Measurements from ENCODE around the gene ZCCHC24.

ZCCHC24 gene

DNA sequence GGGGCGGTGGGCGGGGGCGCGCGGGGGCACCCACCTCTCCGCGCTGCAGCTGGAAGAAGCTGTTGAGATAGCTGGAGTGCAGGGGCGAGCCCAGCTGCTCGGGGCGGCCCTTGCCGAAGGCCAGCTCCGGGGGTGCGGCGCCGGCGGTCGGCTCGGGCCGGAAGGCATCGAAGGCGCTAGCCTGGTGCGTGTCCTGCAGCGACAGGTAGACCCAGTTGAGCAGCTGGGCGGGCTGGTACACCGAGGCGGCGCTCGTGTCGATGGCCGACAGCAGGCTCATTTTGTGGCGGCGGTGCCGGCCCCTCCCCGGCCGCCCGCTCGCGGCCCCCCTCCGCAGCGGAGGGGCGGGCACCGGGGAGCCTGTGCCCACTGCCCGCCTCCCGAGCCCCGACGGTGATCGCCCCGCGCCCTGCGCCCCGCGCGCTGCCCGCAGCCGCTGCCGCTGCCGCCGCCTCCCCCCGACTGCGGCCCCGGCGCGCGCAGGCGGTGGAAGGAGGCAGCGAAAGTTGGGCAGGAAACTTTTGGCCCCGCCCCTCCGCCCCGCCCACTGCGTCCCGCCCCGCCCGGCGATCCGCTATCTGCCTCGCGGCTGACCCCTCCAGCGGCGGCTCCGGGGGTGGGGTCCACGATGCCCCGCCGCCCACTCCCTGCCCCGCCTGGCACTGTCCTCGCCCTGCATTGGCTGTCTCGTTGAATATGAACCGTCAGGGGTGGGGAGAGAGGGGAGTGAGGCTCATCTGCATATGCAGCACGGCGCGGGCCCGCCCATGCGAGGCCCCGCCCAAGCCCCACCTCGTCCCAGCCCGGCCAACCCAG, at the start of gene ZCCHC24:
ZCCHC24 (minus strand) TSS at position 464 of the 816 bp plus-strand sequence; CDS start at position 280, 184 bp downstream.
- peak; percentile 85 for DNase-seq

DNA sequence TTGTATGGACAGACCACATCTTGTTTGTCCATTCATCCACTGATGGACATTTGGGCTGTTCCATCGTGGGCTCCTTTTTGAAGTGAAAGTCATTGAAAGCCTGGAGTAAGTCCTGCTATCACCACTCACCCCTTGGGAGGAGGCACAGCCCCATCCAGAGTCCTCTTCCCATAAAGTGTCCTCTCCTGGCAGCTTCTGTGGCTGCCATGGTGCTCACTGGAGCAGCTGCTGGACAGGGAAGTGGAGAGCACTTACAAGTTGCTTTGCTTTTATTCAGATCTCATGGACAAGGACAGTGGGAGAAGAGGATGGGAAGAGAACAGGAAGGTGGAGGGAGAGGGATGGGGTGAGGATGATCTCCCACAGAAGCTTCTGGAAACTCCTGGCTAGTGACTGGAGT, 48.4 kb upstream of the ZCCHC24 start:
- no peak for DNase-seq

DNA sequence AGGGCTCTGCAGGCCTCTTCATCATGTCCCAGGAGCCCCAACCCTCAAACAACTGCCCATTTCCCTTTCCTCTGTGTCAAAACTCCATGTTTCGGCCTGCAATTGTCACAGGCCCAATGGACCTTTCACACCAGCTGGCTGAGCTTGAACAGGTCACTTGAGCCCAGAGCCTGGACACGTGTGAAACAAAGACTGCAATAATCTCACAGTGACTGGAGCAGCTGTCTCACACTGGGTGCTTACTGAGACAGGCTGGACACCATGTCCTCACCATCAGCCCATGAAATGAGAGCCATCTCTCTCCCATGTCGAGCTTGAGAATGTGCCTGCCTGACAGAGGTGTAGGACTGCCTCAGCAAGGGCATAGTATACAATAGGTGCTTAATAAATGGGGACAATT, 47.4 kb upstream of the ZCCHC24 start:
- DNase-seq, result no peak

DNA sequence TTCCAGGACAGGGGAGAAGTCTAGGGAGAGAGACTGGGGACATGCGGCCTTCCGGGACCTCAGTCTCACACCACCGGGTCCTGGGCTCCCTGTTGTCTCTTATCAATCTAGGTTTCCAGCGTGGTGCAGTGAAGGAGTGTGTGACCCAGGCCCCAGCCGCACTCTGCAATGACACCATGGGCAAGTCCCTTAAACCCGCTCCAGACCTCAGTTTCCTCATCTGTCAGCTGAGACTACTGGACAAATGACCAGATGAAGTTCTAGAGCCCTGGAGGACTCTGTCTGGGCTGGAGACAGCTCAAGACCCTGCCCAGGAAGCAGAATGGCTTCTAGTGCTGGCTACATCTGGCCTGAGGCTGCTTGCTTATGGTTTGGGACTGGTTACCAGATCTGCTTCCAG, 46.8 kb upstream of the ZCCHC24 start:
- no peak for DNase-seq

DNA sequence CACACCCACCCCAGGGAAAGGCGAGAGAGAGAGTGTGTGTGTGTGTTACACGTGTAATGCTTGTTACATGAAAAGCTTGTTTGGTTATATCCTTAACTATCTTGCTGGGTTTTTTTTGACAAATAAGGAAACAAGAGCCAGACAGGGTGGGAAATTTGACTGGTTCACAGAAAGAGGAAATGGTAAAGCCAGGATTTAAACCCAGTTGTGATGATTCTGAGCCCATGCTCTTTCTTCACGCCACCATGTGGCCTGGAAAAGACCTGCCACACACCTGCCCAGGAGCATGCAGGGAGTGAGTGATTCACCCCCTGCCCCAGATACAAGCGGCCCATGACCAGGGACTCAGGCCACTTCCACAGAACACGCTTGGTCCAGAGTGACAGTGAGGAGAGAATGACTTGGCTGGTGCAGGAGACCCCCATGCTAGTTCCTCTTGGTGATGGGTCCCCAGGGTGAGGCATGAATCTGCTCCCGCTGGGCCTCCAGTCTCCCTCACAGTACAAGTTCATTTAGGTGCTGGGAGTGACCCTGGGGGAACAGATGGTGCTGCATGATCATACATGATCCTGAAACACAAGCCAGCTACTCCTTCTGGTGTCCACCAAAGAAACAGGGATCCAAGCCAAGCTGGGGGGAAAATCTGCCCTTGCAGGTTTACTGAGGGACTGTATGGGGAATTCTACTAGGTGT, 45.9 kb upstream of the ZCCHC24 start:
- DNase-seq, result peak; percentile 39

DNA sequence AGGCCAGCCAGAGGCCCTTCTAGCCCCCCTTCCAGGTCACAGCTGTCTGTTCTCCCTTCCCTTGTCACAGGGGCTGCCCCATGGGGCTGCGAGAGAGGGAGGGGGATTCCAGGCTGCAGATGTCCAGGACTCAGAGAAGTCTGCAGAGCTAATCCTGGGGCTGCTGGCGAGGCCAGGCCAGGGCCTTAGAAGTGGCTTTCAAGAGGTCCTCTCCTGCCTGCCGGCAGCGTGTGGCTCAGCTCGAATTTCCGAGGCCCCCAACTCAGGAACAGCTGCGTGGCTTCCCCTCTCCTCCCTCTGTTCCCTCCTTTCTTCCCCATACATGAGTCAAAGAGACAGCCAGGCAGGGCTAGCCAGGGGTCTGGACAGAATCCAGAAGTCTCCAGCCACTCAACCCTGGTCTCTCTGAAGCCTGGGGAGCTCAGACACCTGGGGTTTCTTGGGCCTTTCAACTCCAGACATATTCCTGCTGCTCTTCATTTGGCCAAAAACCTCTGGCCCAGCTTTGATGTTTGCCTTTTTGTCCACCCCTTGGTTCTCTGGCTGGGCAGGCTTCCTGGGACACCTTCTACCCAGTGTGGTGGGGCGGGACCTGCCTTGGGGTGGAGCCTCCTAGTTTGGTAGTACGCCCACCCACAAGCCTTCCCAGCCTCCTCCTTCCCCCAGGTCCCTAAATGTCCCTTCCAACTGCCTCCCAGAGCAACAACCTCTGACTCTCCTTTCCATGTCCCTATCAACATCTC, 45.1 kb upstream of the ZCCHC24 start:
- DNase-seq, result no peak

DNA sequence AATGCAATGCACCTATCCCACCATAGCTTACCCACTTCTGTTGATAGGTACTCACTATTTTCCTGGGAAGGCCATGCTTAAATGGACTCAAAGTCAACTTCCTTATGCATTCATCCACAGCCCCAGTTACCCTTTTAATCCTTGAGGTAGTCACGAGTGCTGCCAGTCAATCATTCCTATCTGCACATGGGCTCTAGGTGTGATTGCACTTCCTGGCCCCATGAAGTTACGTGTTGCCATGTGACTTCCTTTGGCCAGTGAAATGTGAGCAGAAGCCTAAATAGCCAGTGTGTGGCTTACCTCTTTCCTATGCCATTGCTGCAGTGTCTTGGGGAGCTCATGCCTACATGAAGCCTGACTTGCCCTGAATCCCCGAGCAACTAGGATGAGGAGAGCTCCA, 43.4 kb upstream of the ZCCHC24 start:
- DNase-seq, result no peak

DNA sequence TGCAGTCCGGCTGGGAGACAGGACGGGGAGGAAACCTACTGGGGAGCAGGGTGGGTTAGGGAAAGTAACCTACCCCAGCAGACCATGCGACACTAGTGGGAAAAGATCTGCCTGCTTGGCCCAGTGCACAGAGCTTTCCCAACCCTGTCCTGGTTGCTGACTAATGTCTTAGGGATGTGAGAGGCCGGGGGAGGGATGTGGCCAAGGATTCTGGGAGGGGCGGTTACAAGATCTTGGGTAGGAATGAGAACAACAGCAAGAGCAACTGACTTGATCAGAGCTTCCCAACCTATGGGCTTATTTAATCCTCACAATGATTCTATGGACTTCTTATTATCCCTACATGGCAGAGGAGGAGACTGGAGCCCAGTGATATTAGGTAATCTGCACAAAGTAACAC, 42.9 kb upstream of the ZCCHC24 start:
- DNase-seq, result no peak

DNA sequence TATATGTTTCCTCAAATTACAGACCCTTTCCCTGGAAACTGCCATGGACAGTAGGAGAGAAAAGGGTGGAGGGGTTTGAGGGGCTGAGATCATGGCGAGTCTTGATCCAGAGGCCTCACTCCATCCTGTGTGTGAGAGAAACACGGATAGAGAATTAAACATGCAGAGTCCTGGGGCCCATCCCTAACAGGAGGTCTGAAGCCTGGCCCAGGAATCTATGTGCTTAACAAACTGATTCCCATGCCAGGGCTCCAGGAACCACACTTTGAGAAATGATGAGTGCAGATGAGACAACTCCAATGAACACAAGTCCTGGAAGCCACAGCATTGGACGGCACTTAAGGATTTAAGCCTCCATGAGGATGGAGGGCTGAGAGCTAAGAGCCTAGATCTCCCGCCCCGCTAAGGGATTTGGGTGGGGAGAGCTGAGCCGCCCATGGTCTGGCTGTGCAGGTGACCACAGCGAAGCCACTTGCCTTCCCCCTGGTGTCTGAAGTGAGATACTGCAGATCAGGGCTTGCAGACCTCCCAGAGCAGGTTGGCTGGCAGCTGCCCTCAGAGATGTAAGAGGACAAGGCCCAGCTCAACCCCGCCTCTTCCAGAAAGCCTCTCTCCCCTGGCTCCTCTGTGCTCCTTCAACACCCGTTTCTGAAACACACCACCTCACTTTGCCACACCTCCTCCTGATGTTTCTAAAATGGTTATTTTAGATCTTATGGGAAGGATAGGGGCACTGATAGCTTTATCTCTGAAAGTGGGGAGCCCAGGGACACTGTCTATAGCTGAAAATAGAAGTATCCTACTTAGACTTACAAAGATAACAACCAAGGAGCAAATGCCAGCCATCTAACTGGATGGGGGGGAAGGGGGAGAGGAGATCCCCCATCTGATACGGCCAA, 42.1 kb upstream of the ZCCHC24 start:
- DNase-seq, result peak; percentile 9

DNA sequence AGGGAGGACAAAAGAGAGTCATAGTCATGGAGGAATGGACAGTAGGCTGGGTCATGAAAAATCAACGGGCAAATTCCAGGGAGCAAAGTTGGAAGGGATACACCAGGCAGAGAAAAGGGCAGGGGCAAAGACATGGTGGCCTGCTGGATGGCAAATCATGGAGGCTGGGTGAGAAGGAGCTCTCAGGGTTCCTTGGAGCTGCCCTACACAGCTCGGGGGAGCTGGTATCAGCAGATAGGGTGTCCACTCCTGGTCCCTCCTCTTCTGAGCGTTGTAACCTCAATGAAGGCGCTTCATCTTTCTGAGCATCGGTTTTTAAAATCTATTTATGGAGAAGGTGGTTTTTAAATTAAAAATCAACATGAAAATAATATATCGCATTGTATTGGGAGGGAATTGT, 39.1 kb upstream of the ZCCHC24 start:
- DNase-seq, result no peak

DNA sequence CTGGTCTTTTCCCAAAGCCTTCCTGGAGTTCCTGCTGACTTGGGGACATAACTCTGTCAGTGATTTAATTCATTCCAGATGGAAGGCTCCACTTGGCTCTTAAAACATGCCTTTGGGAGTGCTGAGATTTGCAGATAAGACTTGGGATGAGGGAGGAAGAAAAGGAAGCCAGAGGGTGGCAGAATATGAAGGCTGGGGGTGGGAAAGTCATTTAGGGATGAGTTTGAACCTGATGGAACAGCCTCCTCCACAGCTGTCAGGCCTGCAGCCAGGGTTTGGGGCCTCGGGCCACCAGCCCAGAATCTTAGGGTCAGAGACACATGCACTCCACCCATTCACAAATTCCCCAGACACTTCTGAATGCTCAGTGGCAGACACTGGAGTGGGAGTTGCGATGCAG, 38.5 kb upstream of the ZCCHC24 start:
- no peak for DNase-seq

DNA sequence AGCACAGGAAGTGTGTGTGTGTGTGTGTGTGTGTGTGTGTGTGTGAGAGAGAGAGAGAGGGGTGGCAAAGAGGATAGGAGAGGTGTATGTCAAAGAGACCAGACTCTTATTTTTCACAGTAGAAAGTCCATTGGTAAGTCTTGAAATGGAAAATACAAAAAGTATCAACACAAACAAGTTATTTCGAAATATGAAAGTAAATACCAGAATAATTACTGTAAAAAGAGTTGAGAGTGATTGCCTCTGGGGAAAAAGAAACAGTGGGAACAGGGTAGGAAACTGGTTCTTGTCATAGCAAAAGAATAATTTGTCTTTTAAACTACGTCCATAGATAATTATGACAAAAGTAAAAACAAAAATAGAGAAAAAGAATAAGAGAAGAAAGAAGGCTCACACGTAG, 37.9 kb upstream of the ZCCHC24 start:
- DNase-seq, result no peak

DNA sequence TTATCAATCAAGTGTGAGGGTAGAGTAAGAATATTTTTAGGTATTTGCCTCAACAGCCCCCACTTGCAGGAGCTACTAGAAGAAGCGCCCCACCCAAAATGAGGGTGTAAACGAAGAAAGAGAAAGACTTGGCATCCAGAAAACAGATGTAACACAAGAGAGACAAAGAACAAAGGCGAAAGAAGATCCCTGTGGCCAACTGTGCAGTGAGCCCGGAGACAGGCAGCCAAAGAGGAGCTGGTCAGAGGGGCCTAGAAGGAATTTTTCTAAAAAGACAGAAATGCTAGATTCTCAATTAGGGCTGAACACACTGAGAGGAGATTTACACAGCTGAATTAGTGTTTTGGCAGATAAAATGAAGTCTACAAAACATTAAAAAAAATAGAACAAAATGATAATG, 37.3 kb upstream of the ZCCHC24 start:
- DNase-seq, result no peak

DNA sequence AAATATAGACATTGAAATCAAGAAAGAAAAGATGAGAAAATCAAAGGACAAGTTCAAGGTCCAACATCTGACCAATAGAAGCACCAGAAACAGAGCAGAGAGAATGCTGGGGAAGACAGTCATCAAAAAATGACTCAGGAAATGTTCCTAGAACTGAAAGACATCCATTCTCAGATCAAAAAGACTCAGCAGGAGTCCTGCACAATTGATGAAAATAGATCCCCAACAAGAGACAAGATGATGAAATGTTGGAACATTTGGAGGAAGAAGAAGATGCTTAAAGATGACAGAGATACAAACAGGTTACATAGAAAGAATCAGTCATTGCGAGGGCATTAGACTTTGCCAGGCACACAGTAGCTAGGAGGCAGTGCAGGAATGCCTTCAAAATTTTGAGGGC, 36.9 kb upstream of the ZCCHC24 start:
- DNase-seq, result no peak

DNA sequence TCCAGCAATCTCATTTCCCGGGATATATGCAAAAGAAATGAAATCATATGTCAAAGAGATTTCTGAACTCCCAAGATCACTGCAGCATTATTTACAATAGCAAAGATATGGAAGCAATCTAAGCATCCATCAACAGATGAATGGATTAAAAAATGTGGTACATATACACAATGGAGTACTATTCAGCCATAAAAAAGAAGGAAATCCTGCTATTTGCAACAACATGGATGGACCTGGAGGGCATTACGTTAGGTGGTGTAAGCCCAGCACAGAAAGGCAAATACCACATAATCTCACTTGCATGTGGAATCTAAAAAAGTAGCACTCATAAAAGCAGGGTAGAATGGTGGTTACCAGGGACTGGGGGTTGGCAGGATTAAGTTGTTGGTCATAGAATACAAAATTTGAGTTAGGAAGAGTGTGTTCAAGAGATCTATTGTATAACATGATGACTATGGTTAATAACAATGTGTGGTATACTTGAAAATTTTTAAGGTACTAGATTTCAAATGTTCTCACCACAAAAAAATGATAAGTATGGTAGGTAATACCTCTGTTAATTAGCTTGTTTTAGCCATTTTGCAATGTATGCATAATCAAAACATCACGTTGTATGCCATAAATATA, 34.0 kb upstream of the ZCCHC24 start:
- no peak for DNase-seq

DNA sequence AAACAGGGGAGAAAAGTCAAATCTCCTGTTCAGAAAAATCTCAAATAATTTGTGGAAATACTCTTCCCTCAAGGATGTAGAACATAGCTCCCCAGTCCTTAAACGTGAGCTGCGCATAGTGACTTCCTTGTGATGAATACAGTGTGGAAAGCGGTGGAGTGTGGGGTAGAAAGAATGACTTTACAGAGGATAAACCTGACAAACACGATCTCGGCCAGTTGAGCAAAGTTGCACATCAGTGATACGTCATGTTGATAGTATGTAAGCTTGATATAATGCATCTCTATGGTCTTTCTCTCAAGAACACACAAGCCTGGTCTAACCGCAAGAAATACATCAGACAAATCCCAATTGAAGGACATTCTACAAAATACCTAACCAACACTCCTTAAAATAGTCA, 32.0 kb upstream of the ZCCHC24 start:
- DNase-seq, result no peak

DNA sequence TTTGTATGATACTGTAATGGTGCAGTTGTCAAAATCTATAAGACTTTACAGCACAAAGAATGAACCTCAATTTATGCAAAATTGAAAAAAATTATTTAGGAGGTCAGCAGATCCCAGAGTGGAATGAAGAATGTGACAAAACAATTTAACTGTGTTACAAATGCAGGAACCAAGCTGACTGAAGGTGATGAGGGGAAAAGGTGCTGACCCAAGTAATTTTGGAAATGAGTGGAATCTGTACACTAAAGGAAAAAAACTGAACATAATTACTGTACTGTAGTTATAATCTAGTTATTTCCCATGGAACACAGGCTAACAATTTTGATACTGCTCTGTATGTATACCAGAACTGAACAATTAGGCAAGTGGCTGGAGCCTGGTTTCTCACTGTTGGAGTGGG, 31.2 kb upstream of the ZCCHC24 start:
- DNase-seq, result no peak

DNA sequence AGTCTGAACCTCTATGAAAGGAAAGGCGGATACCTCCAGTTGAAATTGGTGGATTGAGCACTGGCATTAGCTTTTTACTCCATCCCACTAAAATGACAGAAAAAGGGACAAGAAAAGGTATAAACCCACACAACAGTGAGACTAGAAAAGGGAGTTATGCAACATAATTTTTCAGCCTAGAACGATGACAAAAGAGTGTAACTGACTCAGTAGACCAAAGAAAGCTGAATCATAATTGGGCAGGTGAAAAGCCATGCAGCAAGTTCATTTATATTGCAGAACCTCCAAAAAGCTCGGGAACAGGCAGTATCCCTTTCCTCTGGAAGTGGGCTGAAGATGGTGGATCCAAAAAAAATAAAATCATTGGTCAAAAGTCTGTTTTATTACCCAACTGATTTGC, 30.5 kb upstream of the ZCCHC24 start:
- no peak for DNase-seq

DNA sequence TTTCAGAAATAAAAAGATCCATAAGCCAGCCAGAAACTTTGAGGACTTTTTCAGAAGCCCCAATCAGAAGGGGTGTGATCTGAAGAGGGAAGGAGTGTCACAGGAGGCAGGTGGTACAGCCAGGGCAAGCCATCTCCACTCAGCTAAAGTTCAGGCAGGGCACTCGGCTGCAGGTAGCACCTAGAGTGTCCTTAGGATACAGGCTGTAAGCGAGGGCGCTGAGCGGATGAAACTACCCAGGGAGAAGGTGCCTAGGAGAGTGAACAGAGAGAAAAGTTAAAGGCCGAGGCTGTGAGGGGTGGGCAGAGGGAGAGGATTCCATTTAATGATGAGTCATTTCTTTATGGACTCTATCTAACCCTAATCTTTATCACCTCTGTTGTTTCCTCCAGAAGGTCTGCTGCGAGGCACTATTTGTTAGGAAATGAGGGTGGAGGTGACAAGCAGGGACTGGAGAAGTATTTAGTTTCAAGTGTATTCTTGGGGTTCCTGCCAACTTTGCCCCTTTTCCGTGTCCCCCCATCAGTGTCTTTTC, 29.8 kb upstream of the ZCCHC24 start:
- no peak for DNase-seq

DNA sequence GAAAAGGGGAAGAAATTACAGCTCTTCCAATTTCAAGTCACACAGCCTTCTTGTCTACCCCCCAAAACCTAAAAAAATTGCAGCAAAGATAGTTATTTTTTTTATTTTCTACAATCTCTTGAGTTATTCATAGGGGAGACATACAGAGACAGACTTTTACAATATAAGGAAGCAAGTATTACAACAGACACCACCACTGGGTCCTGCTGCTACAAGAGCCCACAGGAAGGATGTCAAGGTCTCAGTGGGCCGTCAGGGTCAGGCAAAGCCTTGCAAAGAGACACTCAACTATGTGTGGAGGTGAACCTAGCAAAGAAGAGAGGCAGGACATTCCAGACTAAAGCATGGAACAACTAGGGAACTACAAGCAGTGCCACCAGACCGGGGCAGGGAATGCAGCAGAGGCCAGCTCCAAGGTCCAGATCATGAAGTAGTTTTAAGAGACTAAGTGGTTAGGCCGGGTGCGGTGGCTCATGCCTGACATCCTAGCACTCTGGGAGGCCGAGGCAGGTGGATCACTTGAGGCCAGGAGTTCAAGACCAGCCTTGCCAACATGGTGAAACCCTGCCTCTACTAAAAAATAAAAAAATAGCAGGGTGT, 28.2 kb upstream of the ZCCHC24 start:
- DNase-seq, result no peak

DNA sequence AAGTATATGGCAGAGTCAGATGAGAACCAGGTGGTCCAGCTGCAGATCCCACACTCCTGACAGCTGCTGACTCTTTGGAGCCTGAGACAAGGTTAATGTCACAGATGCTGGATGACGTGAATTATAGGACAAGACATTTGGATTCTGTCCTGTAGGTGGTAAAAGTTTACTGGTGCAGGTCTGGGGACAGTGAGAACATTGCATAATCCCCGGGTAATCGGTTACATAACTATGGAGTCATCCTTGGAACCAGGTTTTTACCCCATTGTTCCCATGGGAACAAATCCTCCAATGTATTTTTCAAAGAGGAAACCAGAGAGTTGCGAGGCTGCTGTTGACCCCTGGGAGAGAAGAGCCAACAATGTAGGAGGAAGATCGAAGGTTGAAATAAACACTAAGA, 27.5 kb upstream of the ZCCHC24 start:
- DNase-seq, result no peak

DNA sequence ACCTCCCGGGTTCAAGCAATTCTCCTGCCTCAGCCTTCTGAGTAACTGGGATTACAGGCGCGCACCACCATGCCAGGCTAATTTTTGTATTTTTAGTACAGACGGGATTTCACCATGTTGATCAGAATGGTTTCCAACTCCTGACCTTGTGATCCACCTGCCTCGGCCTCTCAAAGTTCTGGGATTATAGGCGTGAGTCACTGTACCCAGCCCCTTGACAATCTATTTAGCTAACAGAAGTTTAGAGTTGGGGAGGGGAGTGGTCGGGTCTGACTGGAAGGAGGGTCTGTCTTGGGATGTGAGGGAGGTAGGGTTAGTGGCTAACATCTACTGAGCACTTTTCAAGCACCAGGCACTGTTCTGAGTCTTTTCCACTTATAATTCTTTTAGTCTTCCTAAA, 27.0 kb upstream of the ZCCHC24 start:
- DNase-seq, result no peak

Data from NCI-H1694 treated with DMSO at 0.1 percent for 48 hours (cell line).